Brain microvascular endothelial cell (primary cell): ENCODE measurements around the gene AKAP12.

ENCODE experiments used
- DNase-seq: peaks from one replicate; pipeline ENCODE4 v3.0.0-alpha.2; 2020
- H3K27ac ChIP-seq: fragments of 250-450 bp; sonication (Bioruptor Pico); 2 replicates; pipeline ENCODE4 v1.5.1; 2020; ENCODE audit warnings: mild to moderate bottlenecking, moderate library complexity
- H3K27me3 ChIP-seq: fragments of 250-450 bp; sonication (Bioruptor Pico); replicated peaks from 2 replicates; pipeline ENCODE4 v1.5.1; 2020; ENCODE audit warnings: mild to moderate bottlenecking
- H3K36me3 ChIP-seq: fragments of 250-450 bp; sonication (Bioruptor Pico); replicated peaks from 2 replicates; pipeline ENCODE4 v1.5.1; 2020; ENCODE audit warnings: mild to moderate bottlenecking
- H3K4me3 ChIP-seq: 2 replicates; pipeline ENCODE4 v1.5.1; 2011; ENCODE audit warnings: low read depth, mild to moderate bottlenecking, control low read depth, low read length, moderate library complexity
- in situ Hi-C: cut with HindIII; loops from 2 replicates; pipeline ENCODE4 v1.10.0; 2017; ENCODE audit warnings: low sequenced_read_pairs, low pct_ligation_motif_present
- TF ChIP-seq, protein P1 (sequence below): IDR thresholded peaks from 2 replicates; pipeline ENCODE4 v1.5.1; 2011; ENCODE audit warnings: low read depth, mild to moderate bottlenecking, moderate library complexity, low read length, control low read depth, inconsistent platforms; ENCODE audit errors: missing control alignments

Gene AKAP12

GRCh38 chr6:151247490-151247889 lies 7.7 kb downstream of the AKAP12 start:
- Histone ChIP-seq H3K4me3 (no peak overlapping the region), H3K27ac (no peak overlapping the region), H3K36me3 (peaks cover 26% of the 10 kb centered on the region), H3K27me3 (no peaks in the 10 kb centered on the region)
- TF ChIP-seq, protein P1, sequence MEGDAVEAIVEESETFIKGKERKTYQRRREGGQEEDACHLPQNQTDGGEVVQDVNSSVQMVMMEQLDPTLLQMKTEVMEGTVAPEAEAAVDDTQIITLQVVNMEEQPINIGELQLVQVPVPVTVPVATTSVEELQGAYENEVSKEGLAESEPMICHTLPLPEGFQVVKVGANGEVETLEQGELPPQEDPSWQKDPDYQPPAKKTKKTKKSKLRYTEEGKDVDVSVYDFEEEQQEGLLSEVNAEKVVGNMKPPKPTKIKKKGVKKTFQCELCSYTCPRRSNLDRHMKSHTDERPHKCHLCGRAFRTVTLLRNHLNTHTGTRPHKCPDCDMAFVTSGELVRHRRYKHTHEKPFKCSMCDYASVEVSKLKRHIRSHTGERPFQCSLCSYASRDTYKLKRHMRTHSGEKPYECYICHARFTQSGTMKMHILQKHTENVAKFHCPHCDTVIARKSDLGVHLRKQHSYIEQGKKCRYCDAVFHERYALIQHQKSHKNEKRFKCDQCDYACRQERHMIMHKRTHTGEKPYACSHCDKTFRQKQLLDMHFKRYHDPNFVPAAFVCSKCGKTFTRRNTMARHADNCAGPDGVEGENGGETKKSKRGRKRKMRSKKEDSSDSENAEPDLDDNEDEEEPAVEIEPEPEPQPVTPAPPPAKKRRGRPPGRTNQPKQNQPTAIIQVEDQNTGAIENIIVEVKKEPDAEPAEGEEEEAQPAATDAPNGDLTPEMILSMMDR, result no peak
- in situ Hi-C loops, result no loop called here
- no peak for DNase-seq

DNA sequence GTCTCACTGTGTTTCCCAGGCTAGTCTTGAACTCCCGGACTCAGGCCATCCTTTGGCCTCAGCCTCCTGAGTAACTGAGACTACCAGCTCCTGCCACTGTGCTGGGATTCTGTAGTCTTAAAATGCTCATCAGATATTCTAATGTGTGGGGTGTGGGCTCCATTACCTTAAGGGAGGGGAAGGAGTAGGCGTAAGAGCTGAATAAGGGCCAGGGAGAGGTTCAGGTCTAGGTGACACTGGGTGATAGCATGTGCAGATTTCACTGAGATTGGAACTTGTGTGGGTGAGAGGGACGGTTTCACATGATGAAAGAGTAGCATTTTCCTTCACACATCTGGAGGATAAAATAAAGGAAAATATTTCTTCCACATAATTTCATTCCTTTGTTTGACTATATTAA lies 8.5 kb downstream of the AKAP12 start:
- in situ Hi-C loops, result no loop called here
- Histone ChIP-seq H3K4me3 (no peak overlapping the region), H3K27ac (no peak overlapping the region), H3K36me3 (peaks cover 26% of the 10 kb centered on the region), H3K27me3 (no peaks in the 10 kb centered on the region)
- TF ChIP-seq, protein P1, result no peak
- no peak for DNase-seq

- no peak overlapping the region for H3K27ac ChIP-seq
- in situ Hi-C loops, result no loop called here
Measured at GRCh38 chr6:151252634-151253033, 12.9 kb downstream of the AKAP12 start.

GRCh38 chr6:151254451-151255081 lies 14.8 kb downstream of the AKAP12 start:
- no peaks in the 10 kb centered on the region for H3K27me3 ChIP-seq
- no peak overlapping the region for H3K4me3 ChIP-seq
- H3K27ac ChIP-seq, result peak overlapping the region; percentile 75
- TF ChIP-seq, protein P1, result peak; percentile 14
- H3K36me3 ChIP-seq, result peaks cover 19% of the 10 kb centered on the region
- in situ Hi-C loops, result no loop called here
- peak; percentile 59 for DNase-seq

More at GRCh38 chr6:151252634-151253033, 12.9 kb downstream of the AKAP12 start:
- TF ChIP-seq, protein P1, result no peak
- no peaks in the 10 kb centered on the region for H3K27me3 ChIP-seq
- DNase-seq, result no peak
- no peak overlapping the region for H3K4me3 ChIP-seq
- H3K36me3 ChIP-seq, result peaks cover 17% of the 10 kb centered on the region

DNA sequence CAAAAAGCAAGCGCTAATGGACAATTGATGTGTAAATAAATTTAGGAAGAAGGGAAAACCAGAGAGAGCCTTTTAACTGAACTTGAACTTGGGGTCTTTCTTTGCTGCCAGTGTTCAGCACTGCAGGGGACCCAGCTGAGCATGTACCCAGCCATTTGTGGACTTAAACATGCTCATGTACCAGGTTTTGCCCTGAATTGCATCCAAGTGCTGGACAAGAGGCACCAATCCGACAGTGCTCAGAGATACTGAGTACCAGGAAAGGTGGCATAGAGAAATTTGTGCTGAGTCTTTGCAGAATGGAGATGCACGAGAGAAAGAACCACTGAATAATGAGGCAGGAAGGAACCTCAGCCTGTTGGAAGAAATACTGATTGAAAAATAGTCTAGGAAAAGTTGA lies 16.0 kb downstream of the AKAP12 start:
- no peaks in the 10 kb centered on the region for H3K27me3 ChIP-seq
- TF ChIP-seq, protein P1, result no peak
- H3K4me3 ChIP-seq, result no peak overlapping the region
- DNase-seq, result no peak
- peak overlapping the region; percentile 75 for H3K27ac ChIP-seq
- H3K36me3 ChIP-seq, result peaks cover 24% of the 10 kb centered on the region
- in situ Hi-C loops, result no loop called here

DNA sequence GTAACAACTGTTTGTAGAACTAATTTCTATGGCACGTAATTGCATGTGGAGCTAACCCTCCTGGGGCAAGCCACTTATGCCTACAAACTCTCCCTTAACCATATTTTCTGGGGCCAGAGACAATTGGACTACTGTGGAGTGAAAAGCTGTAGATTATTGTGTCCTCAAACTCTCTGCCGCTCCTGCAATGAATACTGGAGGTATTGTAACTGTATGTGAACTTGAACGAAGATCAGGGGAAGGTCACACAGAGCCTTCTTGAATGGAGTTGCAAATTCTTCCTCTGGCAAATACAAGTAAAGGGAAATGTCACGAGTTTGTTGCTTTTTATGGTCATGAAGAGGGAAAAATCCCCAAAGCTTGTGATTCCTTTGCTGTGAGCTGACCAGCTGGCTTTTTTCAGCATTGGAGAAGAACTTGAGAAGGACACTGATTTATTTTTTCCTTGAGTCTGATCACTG lies 18.2 kb downstream of the AKAP12 start:
- Histone ChIP-seq H3K4me3 (no peak overlapping the region), H3K27ac (peak overlapping the region; percentile 21), H3K36me3 (peaks cover 27% of the 10 kb centered on the region), H3K27me3 (no peaks in the 10 kb centered on the region)
- TF ChIP-seq, protein P1, result no peak
- in situ Hi-C loops, result no loop called here
- DNase-seq, result no peak
